ENCODE data around the gene ZNF385B. TPM values are rescaled to one million over a fixed set of nuclear protein-coding genes. Genes with fewer than 3 reads are reported as not detected.

Gene ZNF385B
- total RNA-seq, 1 donor from 2014 or later: 0.11 TPM

DNA sequence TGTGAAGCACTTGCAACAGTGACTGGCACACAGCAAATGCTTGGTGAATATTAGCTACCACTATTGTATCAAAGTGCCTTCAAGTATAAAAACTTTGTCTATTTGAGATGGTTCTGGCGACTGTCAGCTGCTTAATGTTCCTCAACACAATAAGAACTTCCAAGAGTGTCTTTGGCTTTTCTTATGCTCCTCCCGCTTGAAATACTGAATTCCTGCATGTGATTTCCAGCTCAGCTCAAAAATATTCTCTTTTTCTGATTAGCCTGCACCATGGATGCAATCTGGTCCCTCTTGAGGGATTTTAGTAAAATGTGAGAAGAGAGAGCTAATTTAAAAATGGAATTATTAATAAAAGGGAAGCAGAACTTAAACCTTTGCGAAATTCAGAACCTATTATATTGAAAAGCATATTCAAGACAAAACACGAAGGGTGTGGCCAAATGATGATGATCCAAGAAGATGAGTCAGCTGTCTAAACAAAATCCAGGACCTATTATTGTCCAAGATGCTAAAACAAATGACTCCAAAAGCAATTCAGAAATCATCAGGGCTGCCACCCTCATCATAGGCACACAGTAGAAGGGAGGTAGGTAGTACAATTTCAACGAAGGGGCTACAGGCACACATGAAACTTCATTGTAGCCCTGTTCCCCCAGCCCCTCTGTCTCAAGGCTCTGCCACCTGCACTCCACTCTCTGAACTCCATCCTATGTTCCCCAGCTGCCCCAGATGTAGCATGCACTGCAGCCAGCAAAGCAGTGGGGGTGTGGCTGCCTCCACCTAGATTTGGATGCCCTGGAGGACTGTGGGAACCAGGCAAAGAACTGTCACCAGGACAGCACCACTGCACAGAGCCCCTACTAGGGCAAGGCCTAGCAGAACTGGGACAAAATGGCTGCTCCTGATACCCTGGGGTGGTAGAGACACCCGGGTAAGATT lies 190.1 kb downstream of the ZNF385B start:
- H3K4me1 Mint-ChIP-seq: no peaks in the 10 kb centered on the region

GRCh38 chr2:179669196-179669595 lies 192.2 kb downstream of the ZNF385B start:
- Mint-ChIP-seq H3K36me3 (no peaks in the 10 kb centered on the region), H3K27me3 (ENCODE audit: low read depth) (no peaks in the 10 kb centered on the region), H3K4me1 (peaks cover 2% of the 10 kb centered on the region), H3K4me3 (no peak overlapping the region), H3K9me3 (no peaks in the 10 kb centered on the region), H3K27ac (no peak overlapping the region)
- no peak for DNase-seq (ENCODE audit: low spot score in 2 of 2, unreplicated experiment in 2 of 2)
- TF ChIP-seq, protein P1, sequence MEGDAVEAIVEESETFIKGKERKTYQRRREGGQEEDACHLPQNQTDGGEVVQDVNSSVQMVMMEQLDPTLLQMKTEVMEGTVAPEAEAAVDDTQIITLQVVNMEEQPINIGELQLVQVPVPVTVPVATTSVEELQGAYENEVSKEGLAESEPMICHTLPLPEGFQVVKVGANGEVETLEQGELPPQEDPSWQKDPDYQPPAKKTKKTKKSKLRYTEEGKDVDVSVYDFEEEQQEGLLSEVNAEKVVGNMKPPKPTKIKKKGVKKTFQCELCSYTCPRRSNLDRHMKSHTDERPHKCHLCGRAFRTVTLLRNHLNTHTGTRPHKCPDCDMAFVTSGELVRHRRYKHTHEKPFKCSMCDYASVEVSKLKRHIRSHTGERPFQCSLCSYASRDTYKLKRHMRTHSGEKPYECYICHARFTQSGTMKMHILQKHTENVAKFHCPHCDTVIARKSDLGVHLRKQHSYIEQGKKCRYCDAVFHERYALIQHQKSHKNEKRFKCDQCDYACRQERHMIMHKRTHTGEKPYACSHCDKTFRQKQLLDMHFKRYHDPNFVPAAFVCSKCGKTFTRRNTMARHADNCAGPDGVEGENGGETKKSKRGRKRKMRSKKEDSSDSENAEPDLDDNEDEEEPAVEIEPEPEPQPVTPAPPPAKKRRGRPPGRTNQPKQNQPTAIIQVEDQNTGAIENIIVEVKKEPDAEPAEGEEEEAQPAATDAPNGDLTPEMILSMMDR (IDR thresholded peaks at IDR 0.05; ENCODE audit: unreplicated experiment): no peak

More for the DNA sequence above, 190.1 kb downstream of the ZNF385B start:
- DNase-seq (ENCODE audit: low spot score in 2 of 2, unreplicated experiment in 2 of 2): no peak
- peaks cover 3% of the 10 kb centered on the region for H3K9me3 Mint-ChIP-seq
- TF ChIP-seq, protein P1 (IDR thresholded peaks at IDR 0.05; ENCODE audit: unreplicated experiment): no peak
- no peak overlapping the region for H3K27ac Mint-ChIP-seq
- no peak overlapping the region for H3K4me3 Mint-ChIP-seq
- H3K27me3 Mint-ChIP-seq (ENCODE audit: low read depth): no peaks in the 10 kb centered on the region
- H3K36me3 Mint-ChIP-seq: no peaks in the 10 kb centered on the region

- no peak for DNase-seq (ENCODE audit: low spot score in 2 of 2, unreplicated experiment in 2 of 2)
- no peak overlapping the region for H3K4me3 Mint-ChIP-seq
- H3K36me3 Mint-ChIP-seq: no peaks in the 10 kb centered on the region
- TF ChIP-seq, protein P1 (IDR thresholded peaks at IDR 0.05; ENCODE audit: unreplicated experiment): no peak
- no peaks in the 10 kb centered on the region for H3K9me3 Mint-ChIP-seq
- no peak overlapping the region for H3K27ac Mint-ChIP-seq
- H3K27me3 Mint-ChIP-seq (ENCODE audit: low read depth): no peaks in the 10 kb centered on the region
- H3K4me1 Mint-ChIP-seq: peaks cover 2% of the 10 kb centered on the region
Observed at GRCh38 chr2:179664972-179665812, 196.2 kb downstream of the ZNF385B start.

DNA sequence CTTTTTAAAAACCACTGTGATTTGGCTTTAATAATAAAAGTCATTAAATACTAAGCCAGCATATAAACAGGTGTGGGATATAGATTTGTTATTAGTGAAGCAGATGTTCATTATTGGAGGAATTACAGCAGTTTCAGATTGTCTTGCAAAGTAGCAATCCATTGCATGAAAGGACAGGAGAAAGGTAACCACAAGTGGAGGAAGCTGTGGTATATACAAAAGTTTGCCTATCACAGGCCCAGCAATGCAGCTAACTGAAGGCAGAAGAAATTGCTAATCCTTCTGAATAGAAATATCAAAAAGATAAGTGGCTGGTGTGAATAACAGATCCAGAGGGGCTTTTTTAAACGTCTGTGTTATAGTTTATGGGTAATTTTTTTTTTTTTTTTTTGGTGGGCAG lies 199.4 kb downstream of the ZNF385B start:
- no peak overlapping the region for H3K27ac Mint-ChIP-seq
- H3K4me3 Mint-ChIP-seq: no peak overlapping the region
- H3K36me3 Mint-ChIP-seq: no peaks in the 10 kb centered on the region
- TF ChIP-seq, protein P1 (IDR thresholded peaks at IDR 0.05; ENCODE audit: unreplicated experiment): no peak
- no peak for DNase-seq (ENCODE audit: low spot score in 2 of 2, unreplicated experiment in 2 of 2)
- peaks cover 2% of the 10 kb centered on the region for H3K4me1 Mint-ChIP-seq
- H3K27me3 Mint-ChIP-seq (ENCODE audit: low read depth): no peaks in the 10 kb centered on the region
- no peaks in the 10 kb centered on the region for H3K9me3 Mint-ChIP-seq

GRCh38 chr2:179657068-179657595 lies 204.3 kb downstream of the ZNF385B start:
- DNase-seq (ENCODE audit: low spot score in 2 of 2, unreplicated experiment in 2 of 2): no peak
- Mint-ChIP-seq H3K27me3 (ENCODE audit: low read depth) (no peaks in the 10 kb centered on the region), H3K4me1 (no peaks in the 10 kb centered on the region), H3K36me3 (no peaks in the 10 kb centered on the region), H3K9me3 (no peaks in the 10 kb centered on the region), H3K4me3 (no peak overlapping the region), H3K27ac (no peak overlapping the region)
- TF ChIP-seq, protein P1 (IDR thresholded peaks at IDR 0.05; ENCODE audit: unreplicated experiment): no peak
